Measurements from ENCODE around the gene AOPEP. TPM values are rescaled to one million over a fixed set of nuclear protein-coding genes. Genes with fewer than 3 reads are reported as not detected.

AOPEP gene
- total and polyA plus RNA-seq, 2 of the 13 experiments (the other 11 are each of a cell fraction or from before 2014, with no cell fraction given): 22.2 to 41.6 TPM

DNA sequence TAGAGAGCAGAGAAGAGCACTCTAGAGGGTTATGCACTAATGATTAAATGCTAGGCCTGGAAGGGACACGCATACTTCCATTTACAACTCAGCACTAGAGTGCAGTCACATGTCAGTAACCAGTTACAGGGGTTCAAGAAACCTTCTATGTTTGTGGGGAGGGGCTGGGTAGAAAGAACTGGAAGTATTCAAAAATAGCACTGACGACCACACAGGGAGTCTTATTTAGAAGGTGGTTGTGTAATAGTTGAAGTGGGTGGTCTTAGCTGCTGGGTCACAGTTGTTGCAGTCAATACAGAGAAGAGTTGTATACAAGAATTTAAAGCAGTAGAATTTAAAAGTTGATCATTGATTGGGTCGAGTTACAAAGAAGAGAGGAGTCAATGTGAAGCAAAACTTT is 15.4 kb downstream of the AOPEP start:
- no TSS peak for BruUV-seq (replicated peaks)
- no peak for DNase-seq (ENCODE audit: low spot score)
- H3K27ac ChIP-seq (ENCODE audit: extremely low read length, insufficient read depth, low read length): no peak overlapping the region
- no peak overlapping the region for H3K9ac ChIP-seq (ENCODE audit: insufficient read depth, low read depth, low read length)
- H3K4me1 ChIP-seq (ENCODE audit: insufficient read depth, low read length): peaks cover 31% of the 10 kb centered on the region
- POLR2A ChIA-PET: no interaction called here
- 83% methylated on average over 3 of the region's 3 CpGs for WGBS (ENCODE audit: low lambda C conversion rate)
- intact Hi-C loops (cut with micrococcal nuclease; ENCODE audit: unreplicated experiment): no loop called here
- H2AFZ ChIP-seq (ENCODE audit: low read length): no peak overlapping the region
- in situ Hi-C loops (cut with HindIII; ENCODE audit: extremely low pct_ligation_motif_present, low pct_unique_long_range_greater_than_20kb): no loop called here
- no peak overlapping the region for H3K4me2 ChIP-seq (ENCODE audit: low read depth, low read length)
- FAIRE-seq: no peak
- no peak for ATAC-seq
- CTCF ChIA-PET (ENCODE audit: low intra/inter-chr PET ratio, low total read pairs): no interaction called here
- TF ChIP-seq ZNF207 (IDR thresholded peaks at IDR 0.05; ENCODE audit: borderline replicate concordance) (no peak), ZNF782 (CRISPR knock-in tag; IDR thresholded peaks at IDR 0.05; ENCODE audit: borderline replicate concordance) (no peak), ZNF780A (CRISPR knock-in tag; IDR thresholded peaks at IDR 0.05) (no peak), FOXJ3 (CRISPR knock-in tag; IDR thresholded peaks at IDR 0.05; ENCODE audit: borderline replicate concordance) (no peak)
- TF ChIP-seq, protein P1, sequence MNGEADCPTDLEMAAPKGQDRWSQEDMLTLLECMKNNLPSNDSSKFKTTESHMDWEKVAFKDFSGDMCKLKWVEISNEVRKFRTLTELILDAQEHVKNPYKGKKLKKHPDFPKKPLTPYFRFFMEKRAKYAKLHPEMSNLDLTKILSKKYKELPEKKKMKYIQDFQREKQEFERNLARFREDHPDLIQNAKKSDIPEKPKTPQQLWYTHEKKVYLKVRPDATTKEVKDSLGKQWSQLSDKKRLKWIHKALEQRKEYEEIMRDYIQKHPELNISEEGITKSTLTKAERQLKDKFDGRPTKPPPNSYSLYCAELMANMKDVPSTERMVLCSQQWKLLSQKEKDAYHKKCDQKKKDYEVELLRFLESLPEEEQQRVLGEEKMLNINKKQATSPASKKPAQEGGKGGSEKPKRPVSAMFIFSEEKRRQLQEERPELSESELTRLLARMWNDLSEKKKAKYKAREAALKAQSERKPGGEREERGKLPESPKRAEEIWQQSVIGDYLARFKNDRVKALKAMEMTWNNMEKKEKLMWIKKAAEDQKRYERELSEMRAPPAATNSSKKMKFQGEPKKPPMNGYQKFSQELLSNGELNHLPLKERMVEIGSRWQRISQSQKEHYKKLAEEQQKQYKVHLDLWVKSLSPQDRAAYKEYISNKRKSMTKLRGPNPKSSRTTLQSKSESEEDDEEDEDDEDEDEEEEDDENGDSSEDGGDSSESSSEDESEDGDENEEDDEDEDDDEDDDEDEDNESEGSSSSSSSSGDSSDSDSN (CRISPR knock-in tag; IDR thresholded peaks at IDR 0.05): no peak
- TF ChIP-seq, protein P2, sequence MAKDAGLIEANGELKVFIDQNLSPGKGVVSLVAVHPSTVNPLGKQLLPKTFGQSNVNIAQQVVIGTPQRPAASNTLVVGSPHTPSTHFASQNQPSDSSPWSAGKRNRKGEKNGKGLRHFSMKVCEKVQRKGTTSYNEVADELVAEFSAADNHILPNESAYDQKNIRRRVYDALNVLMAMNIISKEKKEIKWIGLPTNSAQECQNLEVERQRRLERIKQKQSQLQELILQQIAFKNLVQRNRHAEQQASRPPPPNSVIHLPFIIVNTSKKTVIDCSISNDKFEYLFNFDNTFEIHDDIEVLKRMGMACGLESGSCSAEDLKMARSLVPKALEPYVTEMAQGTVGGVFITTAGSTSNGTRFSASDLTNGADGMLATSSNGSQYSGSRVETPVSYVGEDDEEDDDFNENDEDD (CRISPR knock-in tag; IDR thresholded peaks at IDR 0.05; ENCODE audit: borderline replicate concordance): no peak
- no peak overlapping the region for H3K4me3 ChIP-seq (replicated peaks in 1 of 3; ENCODE audit: insufficient read depth in 1 of 3, low read depth in 2 of 3, low read length in 3 of 3)
- no peaks in the 10 kb centered on the region for H3K9me3 ChIP-seq (ENCODE audit: low read length)
- no peaks in the 10 kb centered on the region for H3K27me3 ChIP-seq (ENCODE audit: control insufficient read depth in 1 of 2, insufficient read depth in 2 of 2, low read length in 2 of 2)
- no peaks in the 10 kb centered on the region for H4K20me1 ChIP-seq (ENCODE audit: insufficient read depth, low read length)
- H3K79me2 ChIP-seq (ENCODE audit: insufficient read depth, low read length): no peaks in the 10 kb centered on the region
- peaks cover 0 to 5% of the 10 kb centered on the region in 2 experiments; a peak in 1 of 5 replicates for H3K36me3 ChIP-seq (replicated peaks in 1 of 2; ENCODE audit: control insufficient read depth in 1 of 2, insufficient read depth in 2 of 2, low read length in 2 of 2)
